Mesenchymal stem cell (in vitro differentiated cells and primary cell): Measurements from ENCODE around the gene CYSRT1.

ENCODE experiments used
- DNase-seq: peaks from one replicate; pipeline ENCODE4 v3.0.0-alpha.2; 2013
- H2AFZ ChIP-seq: one replicate; pipeline ENCODE4 v1.6.1; 2013; ENCODE audit warnings: low read depth, mild to moderate bottlenecking, control low read depth, inconsistent platforms, low read length, moderate library complexity
- H2AK5ac ChIP-seq: 2 replicates; pipeline ENCODE4 v1.6.1; 2013; ENCODE audit warnings: low read length, moderate library complexity, mild to moderate bottlenecking, inconsistent platforms; ENCODE audit not compliant: severe bottlenecking
- H2BK120ac ChIP-seq: one replicate; pipeline ENCODE4 v1.6.1; 2013; ENCODE audit warnings: low read depth, mild to moderate bottlenecking, inconsistent platforms, low read length, moderate library complexity
- H2BK12ac ChIP-seq, 2 experiments: one replicate each; pipeline ENCODE4 v1.6.1; 2013; ENCODE audit warnings: inconsistent platforms in 2 of 2, low read length in 2 of 2, mild to moderate bottlenecking in 2 of 2, moderate library complexity in 2 of 2, control low read depth in 1 of 2
- H2BK15ac ChIP-seq: one replicate; pipeline ENCODE4 v1.6.1; 2013; ENCODE audit warnings: mild to moderate bottlenecking, low read depth, inconsistent platforms; ENCODE audit not compliant: poor library complexity, severe bottlenecking
- H2BK5ac ChIP-seq: 2 replicates; pipeline ENCODE4 v1.6.1; 2013; ENCODE audit warnings: low read depth, mild to moderate bottlenecking, low read length, control low read depth, inconsistent platforms; ENCODE audit not compliant: poor library complexity, severe bottlenecking
- H3K14ac ChIP-seq, 2 experiments: one replicate each; pipeline ENCODE4 v1.6.1; 2013; ENCODE audit warnings: inconsistent platforms in 2 of 2, low read length in 2 of 2, control low read depth in 1 of 2, mild to moderate bottlenecking in 1 of 2, moderate library complexity in 1 of 2
- H3K18ac ChIP-seq, 2 experiments: one replicate each; pipeline ENCODE4 v1.6.1; 2013; ENCODE audit warnings: inconsistent platforms in 2 of 2, low read length in 2 of 2, control low read depth in 1 of 2, low read depth in 1 of 2, mild to moderate bottlenecking in 1 of 2
- H3K23ac ChIP-seq, 2 experiments: one replicate each; pipeline ENCODE4 v1.6.1; 2013; ENCODE audit warnings: inconsistent platforms in 2 of 2, low read length in 2 of 2, mild to moderate bottlenecking in 2 of 2, moderate library complexity in 2 of 2, control low read depth in 1 of 2
- H3K27ac ChIP-seq: 2 replicates; pipeline ENCODE4 v1.5.1; 2013; ENCODE audit warnings: mild to moderate bottlenecking, moderate library complexity, low read length, control low read depth, inconsistent platforms; ENCODE audit not compliant: poor library complexity, severe bottlenecking
- H3K27me3 ChIP-seq, 2 experiments: 2 replicates each; pipeline versions ENCODE4 v1.6.1 to v1.7.0; 2013; ENCODE audit warnings: low read length in 2 of 2, mild to moderate bottlenecking in 2 of 2, moderate library complexity in 2 of 2, control low read depth in 1 of 2, inconsistent platforms in 1 of 2; ENCODE audit not compliant: control insufficient read depth in 1 of 2, insufficient read depth in 1 of 2
- H3K36me3 ChIP-seq, 2 experiments: 2 replicates each; pipeline versions ENCODE4 v1.6.1 to v1.7.0; 2013; ENCODE audit warnings: low read length in 2 of 2, control low read depth in 1 of 2, inconsistent platforms in 1 of 2, low read depth in 1 of 2, mild to moderate bottlenecking in 1 of 2; ENCODE audit not compliant: insufficient read depth in 2 of 2, control insufficient read depth in 1 of 2
- H3K4ac ChIP-seq, 2 experiments: one replicate each; pipeline ENCODE4 v1.6.1; 2013; ENCODE audit warnings: inconsistent platforms in 2 of 2, low read length in 2 of 2, mild to moderate bottlenecking in 2 of 2, moderate library complexity in 2 of 2, control low read depth in 1 of 2, low read depth in 1 of 2
- H3K4me1 ChIP-seq: 2 replicates; pipeline ENCODE4 v1.6.1; 2013; ENCODE audit warnings: low read depth, low read length, control low read depth; ENCODE audit not compliant: control insufficient read depth, insufficient read depth
- H3K4me2 ChIP-seq: 2 replicates; pipeline ENCODE4 v1.6.1; 2013; ENCODE audit warnings: low read length, mild to moderate bottlenecking, inconsistent platforms; ENCODE audit not compliant: poor library complexity, severe bottlenecking
- H3K4me3 ChIP-seq, 2 experiments: 2 replicates each; pipeline versions ENCODE4 v1.5.1 to v1.7.0; 2013; ENCODE audit warnings: low read length in 2 of 2, mild to moderate bottlenecking in 2 of 2, control low read depth in 1 of 2, low read depth in 1 of 2; ENCODE audit not compliant: insufficient read depth in 1 of 2
- H3K79me1 ChIP-seq: replicated peaks from 2 replicates; pipeline ENCODE4 v1.6.1; 2013; ENCODE audit warnings: mild to moderate bottlenecking, control low read depth, low read length, inconsistent platforms; ENCODE audit not compliant: poor library complexity, severe bottlenecking
- H3K9ac ChIP-seq: 2 replicates; pipeline ENCODE4 v1.7.0; 2013; ENCODE audit warnings: mild to moderate bottlenecking, low read length, moderate library complexity
- H3K9me3 ChIP-seq: 2 replicates; pipeline ENCODE4 v1.7.0; 2013; ENCODE audit warnings: mild to moderate bottlenecking, low read length; ENCODE audit not compliant: control insufficient read depth
- H4K8ac ChIP-seq: one replicate; pipeline ENCODE4 v1.6.1; 2013; ENCODE audit warnings: inconsistent platforms, mild to moderate bottlenecking, low read length, moderate library complexity
- H4K91ac ChIP-seq: one replicate; pipeline ENCODE4 v1.6.1; 2013; ENCODE audit warnings: mild to moderate bottlenecking, low read length, inconsistent platforms
- WGBS: methylation state at CpG from one replicate; pipeline ENCODE4 v1.1.7; 2013; ENCODE audit warnings: mixed read lengths; 5-methylcytosine and 5-hydroxymethylcytosine counted together

The CYSRT1 gene

DNA sequence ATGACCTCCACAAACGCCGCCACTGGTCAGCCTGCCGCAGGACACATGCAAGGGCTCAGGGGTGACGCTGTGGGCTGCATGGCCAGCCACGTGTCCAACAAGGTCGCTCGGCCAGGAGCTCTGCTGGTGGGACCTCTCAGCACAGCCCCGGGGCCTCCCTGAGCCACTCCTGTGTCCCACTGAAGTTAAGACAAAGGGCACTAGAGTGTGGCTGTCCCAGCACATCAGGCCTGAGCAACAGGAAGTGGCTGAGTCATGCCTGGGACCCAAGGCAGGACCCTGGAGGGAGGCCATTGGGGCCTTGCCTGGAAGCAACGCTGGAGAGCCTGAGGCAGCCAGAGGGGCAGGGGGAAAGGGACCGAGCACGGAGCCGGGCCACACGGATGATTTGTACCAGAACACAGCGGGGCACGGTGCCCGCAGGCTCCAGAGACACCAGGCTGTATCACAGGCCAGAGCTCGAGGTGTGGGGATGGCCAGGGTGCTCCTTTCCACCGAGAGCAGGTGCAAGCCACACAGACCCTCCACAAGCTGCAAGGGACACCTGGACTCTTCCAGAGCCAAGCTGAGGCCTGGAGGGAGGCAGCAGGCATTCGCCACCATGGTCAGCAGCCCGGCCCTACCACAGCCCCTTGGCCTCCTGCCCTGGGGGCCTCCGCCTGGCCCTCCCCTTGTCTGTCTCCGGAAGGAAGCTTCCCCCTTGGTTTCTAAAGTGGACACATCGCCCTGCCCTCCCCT lies 46.6 kb upstream of the CYSRT1 start:
- 90% methylated on average over 23 of the region's 23 CpGs for WGBS
- Histone ChIP-seq H4K91ac (no peak overlapping the region), H3K79me1 (peaks cover 9% of the 10 kb centered on the region), H3K9me3 (no peaks in the 10 kb centered on the region), H3K27ac (no peak overlapping the region), H2AK5ac (no peak overlapping the region), H3K27me3 (peaks cover 5 to 16% of the 10 kb centered on the region in 2 experiments), H3K9ac (no peak overlapping the region), H3K14ac (no peak overlapping the region), H3K4me3 (no peak overlapping the region), H3K4me2 (no peak overlapping the region), H2AFZ (no peak overlapping the region), H3K4me1 (peaks cover 7% of the 10 kb centered on the region), H3K4ac (no peak overlapping the region), H3K18ac (no peak overlapping the region), H3K36me3 (peaks cover 47 to 67% of the 10 kb centered on the region in 2 experiments), H2BK120ac (no peak overlapping the region), H3K23ac (no peak overlapping the region), H2BK15ac (no peak overlapping the region), H2BK5ac (no peak overlapping the region), H2BK12ac (no peak overlapping the region), H4K8ac (no peak overlapping the region)
- no peak for DNase-seq

DNA sequence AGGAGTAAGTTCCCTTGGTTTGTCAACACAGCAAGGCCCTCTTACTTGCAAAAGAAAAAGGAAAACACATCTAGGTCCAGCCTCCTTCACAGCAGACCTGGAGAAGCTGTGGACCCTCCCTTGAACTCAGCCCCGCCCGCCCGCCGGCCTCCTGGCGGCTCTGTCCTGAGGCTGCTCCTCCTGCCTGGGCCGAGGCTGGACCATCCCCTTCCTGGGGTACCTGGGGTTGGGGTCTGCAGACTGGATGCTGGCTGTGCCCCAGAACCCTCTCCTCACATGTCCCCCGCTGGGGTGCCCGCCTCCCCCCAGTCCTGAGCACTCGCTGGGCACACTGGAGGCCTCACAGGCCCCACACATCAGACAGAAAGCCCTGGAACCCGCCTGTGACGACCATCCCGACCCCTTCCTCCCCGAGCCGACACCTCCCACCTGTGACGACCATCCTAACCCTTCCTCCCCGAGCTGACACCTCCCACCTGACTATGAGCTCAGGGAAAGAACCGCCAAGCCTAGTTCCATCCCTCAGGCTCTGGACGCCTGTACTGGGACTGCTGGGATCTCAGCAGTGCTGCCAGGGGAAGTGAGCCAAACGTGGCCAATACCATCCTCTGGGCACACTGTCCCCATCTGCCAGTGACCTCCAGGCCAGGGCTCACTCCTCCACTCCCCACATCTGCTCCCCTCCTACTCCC lies 45.9 kb upstream of the CYSRT1 start:
- Histone ChIP-seq H2AK5ac (no peak overlapping the region), H3K4ac (no peak overlapping the region), H3K18ac (no peak overlapping the region), H3K27me3 (peaks cover under 1 to 9% of the 10 kb centered on the region in 2 experiments), H4K8ac (no peak overlapping the region), H2AFZ (no peak overlapping the region), H3K36me3 (peaks cover 54 to 74% of the 10 kb centered on the region in 2 experiments), H3K9me3 (no peaks in the 10 kb centered on the region), H2BK12ac (no peak overlapping the region), H3K4me2 (no peak overlapping the region), H3K14ac (no peak overlapping the region), H3K4me1 (peaks cover 7% of the 10 kb centered on the region), H2BK120ac (no peak overlapping the region), H3K27ac (no peak overlapping the region), H3K9ac (no peak overlapping the region), H3K4me3 (no peak overlapping the region), H4K91ac (peak overlapping the region; percentile 12), H2BK5ac (no peak overlapping the region), H3K79me1 (peaks cover 13% of the 10 kb centered on the region), H2BK15ac (no peak overlapping the region), H3K23ac (no peak overlapping the region)
- 92% methylated on average over 19 of the region's 19 CpGs for WGBS
- no peak for DNase-seq

DNA sequence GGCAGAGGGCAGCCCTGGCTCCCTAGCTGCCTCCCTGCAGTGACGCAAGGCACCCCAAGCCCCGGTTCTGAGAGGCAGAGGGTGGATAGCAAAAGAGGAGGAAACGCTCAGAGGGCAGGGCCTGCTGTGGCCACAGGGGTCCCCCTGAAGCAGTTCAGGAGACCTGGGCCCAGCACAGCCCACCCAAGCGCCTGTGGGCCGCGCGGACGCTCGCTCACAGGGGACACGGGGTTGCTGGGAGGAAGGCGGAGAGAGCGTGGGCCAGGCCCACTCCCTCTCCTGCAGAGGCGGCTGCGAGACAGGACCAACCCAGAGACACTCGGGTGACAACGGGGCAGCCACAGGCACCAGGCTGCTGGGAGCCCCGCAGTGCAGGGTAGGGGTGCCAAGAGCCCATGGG lies 45.2 kb upstream of the CYSRT1 start:
- Histone ChIP-seq H3K14ac (no peak overlapping the region), H3K36me3 (peaks cover 61 to 80% of the 10 kb centered on the region in 2 experiments), H2BK120ac (no peak overlapping the region), H2BK15ac (no peak overlapping the region), H3K79me1 (peaks cover 17% of the 10 kb centered on the region), H3K27me3 (peaks cover 0 to 4% of the 10 kb centered on the region in 2 experiments), H3K27ac (no peak overlapping the region), H4K8ac (no peak overlapping the region), H3K4me2 (no peak overlapping the region), H4K91ac (no peak overlapping the region), H3K9me3 (no peaks in the 10 kb centered on the region), H3K9ac (no peak overlapping the region), H3K4me1 (peaks cover 7% of the 10 kb centered on the region), H3K4ac (no peak overlapping the region), H2AK5ac (no peak overlapping the region), H3K18ac (no peak overlapping the region), H2AFZ (no peak overlapping the region), H3K23ac (no peak overlapping the region), H2BK5ac (no peak overlapping the region), H3K4me3 (no peak overlapping the region), H2BK12ac (no peak overlapping the region)
- DNase-seq: no peak
- WGBS: 97% methylated on average over 17 of the region's 17 CpGs

DNA sequence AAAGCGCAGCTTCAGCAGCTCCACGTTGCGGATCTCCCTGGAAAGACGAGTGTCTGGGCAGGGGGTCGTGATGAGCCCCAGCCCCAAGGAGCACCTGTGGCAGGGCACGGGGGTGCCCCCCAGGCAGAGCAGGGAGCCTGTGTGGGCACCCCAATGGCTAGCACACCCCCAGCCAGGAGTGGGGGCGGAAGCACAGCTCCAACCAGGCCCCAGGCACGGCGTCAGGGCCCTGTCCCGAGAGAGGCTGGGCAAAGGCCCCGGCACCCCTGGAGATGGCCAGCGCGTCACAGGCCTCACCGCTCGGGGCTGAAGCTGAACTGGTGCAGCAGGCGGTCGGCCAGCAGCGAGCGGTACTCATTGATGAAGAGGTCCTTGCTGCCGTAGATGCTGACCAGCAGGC lies 44.5 kb upstream of the CYSRT1 start:
- no peak overlapping the region for H2BK120ac ChIP-seq
- no peak overlapping the region for H3K23ac ChIP-seq
- peaks cover 7% of the 10 kb centered on the region for H3K4me1 ChIP-seq
- H3K18ac ChIP-seq: no peak overlapping the region
- H2BK12ac ChIP-seq: no peak overlapping the region
- no peak overlapping the region for H2AFZ ChIP-seq
- WGBS: 98% methylated on average over 20 of the region's 20 CpGs
- H4K8ac ChIP-seq: no peak overlapping the region
- no peaks in the 10 kb centered on the region for H3K9me3 ChIP-seq
- peaks cover 24% of the 10 kb centered on the region for H3K79me1 ChIP-seq
- H3K9ac ChIP-seq: no peak overlapping the region
- no peak overlapping the region for H2AK5ac ChIP-seq
- H3K27me3 ChIP-seq: no peaks in the 10 kb centered on the region
- no peak overlapping the region for H4K91ac ChIP-seq
- no peak overlapping the region for H3K4me3 ChIP-seq
- no peak overlapping the region for H2BK15ac ChIP-seq
- no peak overlapping the region for H3K4ac ChIP-seq
- H3K4me2 ChIP-seq: no peak overlapping the region
- H3K14ac ChIP-seq: no peak overlapping the region
- no peak overlapping the region for H2BK5ac ChIP-seq
- peaks cover 65 to 88% of the 10 kb centered on the region in 2 experiments for H3K36me3 ChIP-seq
- H3K27ac ChIP-seq: no peak overlapping the region
- DNase-seq: no peak
